WTC11 (cell line): Measurements from ENCODE around the gene FAM240B. TPM values are rescaled to one million over a fixed set of nuclear protein-coding genes. Genes with fewer than 3 reads are reported as not detected.

ENCODE experiments used
- ATAC-seq: fragments of 200-7000 bp; cut with Tn5 transposase; 2 replicates; pipeline ENCODE4 v1.10.0; 2021; ENCODE audit warnings: mild to moderate bottlenecking, moderate library complexity
- CTCF ChIA-PET: fragments of 300-600 bp; sonication (Branson Sonifier 250); formaldehyde crosslinking; loops from one replicate; lab custom pipeline; 2021; ENCODE audit warnings: antibody characterized with exemption; lab: Charles Lee
- POLR2A ChIA-PET: fragments of 350-600 bp; sonication (Branson Sonifier 250); formaldehyde crosslinking; loops from one replicate; lab custom pipeline; 2021; ENCODE audit warnings: antibody characterized with exemption; lab: Charles Lee
- DNase-seq: peaks from one replicate; pipeline ENCODE4 v3.0.0; 2021; ENCODE audit warnings: low spot score
- H3K27ac Mint-ChIP-seq: 2 replicates; pipeline ENCODE4 v1.8.0; 2021; ENCODE audit warnings: mixed read lengths
- H3K27me3 Mint-ChIP-seq: 2 replicates; pipeline ENCODE4 v1.8.0; 2021; ENCODE audit warnings: low read depth, mild to moderate bottlenecking, moderate library complexity, mixed read lengths
- H3K36me3 Mint-ChIP-seq: 2 replicates; pipeline ENCODE4 v1.8.0; 2021; ENCODE audit warnings: mixed read lengths
- H3K4me1 Mint-ChIP-seq: 2 replicates; pipeline ENCODE4 v1.8.0; 2022; ENCODE audit warnings: mixed read lengths
- H3K4me3 Mint-ChIP-seq: 2 replicates; pipeline ENCODE4 v1.8.0; 2021; ENCODE audit warnings: mild to moderate bottlenecking, moderate library complexity, mixed read lengths
- H3K9me3 Mint-ChIP-seq: 2 replicates; pipeline ENCODE4 v1.8.0; 2021; ENCODE audit warnings: mixed read lengths
- AFF4 ChIP-seq: sonication (generic); formaldehyde crosslinking; IDR thresholded peaks from 2 replicates; pipeline ENCODE4 v1.8.1; 2023; ENCODE audit warnings: mild to moderate bottlenecking, missing genetic modification reagents, borderline replicate concordance
- ATF6 ChIP-seq: sonication (generic); formaldehyde crosslinking; IDR thresholded peaks from 2 replicates; pipeline ENCODE4 v1.8.1; 2023; ENCODE audit warnings: mild to moderate bottlenecking, missing genetic modification reagents
- CBFB ChIP-seq: sonication (generic); formaldehyde crosslinking; IDR thresholded peaks from 2 replicates; pipeline ENCODE4 v1.8.1; 2022; ENCODE audit warnings: mild to moderate bottlenecking, low read depth, missing genetic modification reagents
- KAT7 ChIP-seq: sonication (generic); formaldehyde crosslinking; IDR thresholded peaks from 2 replicates; pipeline ENCODE4 v1.8.1; 2023; ENCODE audit warnings: missing genetic modification reagents, mild to moderate bottlenecking, borderline replicate concordance
- NR1H2 ChIP-seq: sonication (generic); formaldehyde crosslinking; IDR thresholded peaks from 2 replicates; pipeline ENCODE4 v1.9.0; 2021; ENCODE audit warnings: mild to moderate bottlenecking, moderate library complexity, missing genetic modification reagents
- SMAD3 ChIP-seq: sonication (generic); formaldehyde crosslinking; IDR thresholded peaks from 2 replicates; pipeline ENCODE4 v1.8.0; 2022; ENCODE audit warnings: missing genetic modification reagents, mild to moderate bottlenecking, borderline replicate concordance
- SP1 ChIP-seq: sonication (generic); formaldehyde crosslinking; conservative IDR thresholded peaks from 2 replicates; pipeline ENCODE4 v1.8.1; 2022; ENCODE audit warnings: missing genetic modification reagents
- TEAD4 ChIP-seq: sonication (generic); formaldehyde crosslinking; IDR thresholded peaks from 2 replicates; pipeline ENCODE4 v1.8.0; 2022; ENCODE audit warnings: mild to moderate bottlenecking, missing genetic modification reagents
- ZBTB43 ChIP-seq: sonication (generic); formaldehyde crosslinking; IDR thresholded peaks from 2 replicates; pipeline ENCODE4 v1.8.1; 2023; ENCODE audit warnings: mild to moderate bottlenecking, missing genetic modification reagents
- ZNF671 ChIP-seq: fragments of 250-450 bp; sonication (Bioruptor Pico); IDR thresholded peaks from 2 replicates; pipeline ENCODE4 v1.8.0; 2021; ENCODE audit warnings: mild to moderate bottlenecking
- total RNA-seq: library from RNA; stranded (reverse); gene quantifications from 3 replicates; pipeline ENCODE4 v1.2.3, GENCODE V29; 2021
- TF ChIP-seq, protein P1 (sequence below): sonication (generic); formaldehyde crosslinking; conservative IDR thresholded peaks from 2 replicates; pipeline ENCODE4 v1.8.1; 2022; ENCODE audit warnings: mild to moderate bottlenecking, missing genetic modification reagents
- TF ChIP-seq, protein P2 (sequence below): sonication (generic); formaldehyde crosslinking; IDR thresholded peaks from 2 replicates; pipeline ENCODE4 v1.8.0; 2022; ENCODE audit warnings: missing genetic modification reagents
- TF ChIP-seq, protein P3 (sequence below): fragments of 250-450 bp; sonication (Bioruptor Pico); IDR thresholded peaks from 2 replicates; pipeline ENCODE4 v1.9.0; 2021; ENCODE audit warnings: mild to moderate bottlenecking, borderline replicate concordance

The FAM240B gene
- total RNA-seq, 1 experiment from 2014 or later = not detected

- no peaks in the 10 kb centered on the region; the same call in 1 of the 2 replicates for H3K27me3 Mint-ChIP-seq
- no peak overlapping the region for H3K4me3 Mint-ChIP-seq
- peaks cover 8% of the 10 kb centered on the region for H3K9me3 Mint-ChIP-seq
- CTCF ChIA-PET = no interaction called here
- ATAC-seq (no peak), DNase-seq (no peak)
- no peaks in the 10 kb centered on the region for H3K36me3 Mint-ChIP-seq
- no peak overlapping the region for H3K27ac Mint-ChIP-seq
- peaks cover 25% of the 10 kb centered on the region for H3K4me1 Mint-ChIP-seq
- TF ChIP-seq CBFB (CRISPR knock-in tag) (no peak), KAT7 (CRISPR knock-in tag) (no peak), NR1H2 (CRISPR knock-in tag) (no peak), ZBTB43 (no peak), SMAD3 (CRISPR knock-in tag) (no peak), AFF4 (no peak), SP1 (CRISPR knock-in tag) (no peak), ATF6 (CRISPR knock-in tag) (no peak), ZNF671 (CRISPR knock-in tag) (no peak), TEAD4 (CRISPR knock-in tag) (no peak)
- TF ChIP-seq, protein P1, sequence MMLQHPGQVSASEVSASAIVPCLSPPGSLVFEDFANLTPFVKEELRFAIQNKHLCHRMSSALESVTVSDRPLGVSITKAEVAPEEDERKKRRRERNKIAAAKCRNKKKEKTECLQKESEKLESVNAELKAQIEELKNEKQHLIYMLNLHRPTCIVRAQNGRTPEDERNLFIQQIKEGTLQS = no peak
- TF ChIP-seq, protein P2, sequence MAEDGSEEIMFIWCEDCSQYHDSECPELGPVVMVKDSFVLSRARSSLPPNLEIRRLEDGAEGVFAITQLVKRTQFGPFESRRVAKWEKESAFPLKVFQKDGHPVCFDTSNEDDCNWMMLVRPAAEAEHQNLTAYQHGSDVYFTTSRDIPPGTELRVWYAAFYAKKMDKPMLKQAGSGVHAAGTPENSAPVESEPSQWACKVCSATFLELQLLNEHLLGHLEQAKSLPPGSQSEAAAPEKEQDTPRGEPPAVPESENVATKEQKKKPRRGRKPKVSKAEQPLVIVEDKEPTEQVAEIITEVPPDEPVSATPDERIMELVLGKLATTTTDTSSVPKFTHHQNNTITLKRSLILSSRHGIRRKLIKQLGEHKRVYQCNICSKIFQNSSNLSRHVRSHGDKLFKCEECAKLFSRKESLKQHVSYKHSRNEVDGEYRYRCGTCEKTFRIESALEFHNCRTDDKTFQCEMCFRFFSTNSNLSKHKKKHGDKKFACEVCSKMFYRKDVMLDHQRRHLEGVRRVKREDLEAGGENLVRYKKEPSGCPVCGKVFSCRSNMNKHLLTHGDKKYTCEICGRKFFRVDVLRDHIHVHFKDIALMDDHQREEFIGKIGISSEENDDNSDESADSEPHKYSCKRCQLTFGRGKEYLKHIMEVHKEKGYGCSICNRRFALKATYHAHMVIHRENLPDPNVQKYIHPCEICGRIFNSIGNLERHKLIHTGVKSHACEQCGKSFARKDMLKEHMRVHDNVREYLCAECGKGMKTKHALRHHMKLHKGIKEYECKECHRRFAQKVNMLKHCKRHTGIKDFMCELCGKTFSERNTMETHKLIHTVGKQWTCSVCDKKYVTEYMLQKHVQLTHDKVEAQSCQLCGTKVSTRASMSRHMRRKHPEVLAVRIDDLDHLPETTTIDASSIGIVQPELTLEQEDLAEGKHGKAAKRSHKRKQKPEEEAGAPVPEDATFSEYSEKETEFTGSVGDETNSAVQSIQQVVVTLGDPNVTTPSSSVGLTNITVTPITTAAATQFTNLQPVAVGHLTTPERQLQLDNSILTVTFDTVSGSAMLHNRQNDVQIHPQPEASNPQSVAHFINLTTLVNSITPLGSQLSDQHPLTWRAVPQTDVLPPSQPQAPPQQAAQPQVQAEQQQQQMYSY = no peak
- TF ChIP-seq, protein P3, sequence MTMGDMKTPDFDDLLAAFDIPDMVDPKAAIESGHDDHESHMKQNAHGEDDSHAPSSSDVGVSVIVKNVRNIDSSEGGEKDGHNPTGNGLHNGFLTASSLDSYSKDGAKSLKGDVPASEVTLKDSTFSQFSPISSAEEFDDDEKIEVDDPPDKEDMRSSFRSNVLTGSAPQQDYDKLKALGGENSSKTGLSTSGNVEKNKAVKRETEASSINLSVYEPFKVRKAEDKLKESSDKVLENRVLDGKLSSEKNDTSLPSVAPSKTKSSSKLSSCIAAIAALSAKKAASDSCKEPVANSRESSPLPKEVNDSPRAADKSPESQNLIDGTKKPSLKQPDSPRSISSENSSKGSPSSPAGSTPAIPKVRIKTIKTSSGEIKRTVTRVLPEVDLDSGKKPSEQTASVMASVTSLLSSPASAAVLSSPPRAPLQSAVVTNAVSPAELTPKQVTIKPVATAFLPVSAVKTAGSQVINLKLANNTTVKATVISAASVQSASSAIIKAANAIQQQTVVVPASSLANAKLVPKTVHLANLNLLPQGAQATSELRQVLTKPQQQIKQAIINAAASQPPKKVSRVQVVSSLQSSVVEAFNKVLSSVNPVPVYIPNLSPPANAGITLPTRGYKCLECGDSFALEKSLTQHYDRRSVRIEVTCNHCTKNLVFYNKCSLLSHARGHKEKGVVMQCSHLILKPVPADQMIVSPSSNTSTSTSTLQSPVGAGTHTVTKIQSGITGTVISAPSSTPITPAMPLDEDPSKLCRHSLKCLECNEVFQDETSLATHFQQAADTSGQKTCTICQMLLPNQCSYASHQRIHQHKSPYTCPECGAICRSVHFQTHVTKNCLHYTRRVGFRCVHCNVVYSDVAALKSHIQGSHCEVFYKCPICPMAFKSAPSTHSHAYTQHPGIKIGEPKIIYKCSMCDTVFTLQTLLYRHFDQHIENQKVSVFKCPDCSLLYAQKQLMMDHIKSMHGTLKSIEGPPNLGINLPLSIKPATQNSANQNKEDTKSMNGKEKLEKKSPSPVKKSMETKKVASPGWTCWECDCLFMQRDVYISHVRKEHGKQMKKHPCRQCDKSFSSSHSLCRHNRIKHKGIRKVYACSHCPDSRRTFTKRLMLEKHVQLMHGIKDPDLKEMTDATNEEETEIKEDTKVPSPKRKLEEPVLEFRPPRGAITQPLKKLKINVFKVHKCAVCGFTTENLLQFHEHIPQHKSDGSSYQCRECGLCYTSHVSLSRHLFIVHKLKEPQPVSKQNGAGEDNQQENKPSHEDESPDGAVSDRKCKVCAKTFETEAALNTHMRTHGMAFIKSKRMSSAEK (CRISPR knock-in tag) = no peak
- POLR2A ChIA-PET = no interaction called here
Observed at GRCh38 chr9:38644601-38645000, 75.3 kb downstream of the FAM240B start.

Other genes with a start within 250 kb of the FAM240B start
- 10.8 to 15.7 TPM (median 12.9 TPM) in 3 replicates for gene ANKRD18A, start 99.5 kb downstream of the FAM240B start, total RNA-seq